HG02798 (cell line): ENCODE data around the gene TRAPPC5.
"Not testable (repeated sequence)": the region's sequence is repeated elsewhere in the genome, so short reads cannot be mapped to it uniquely, and the experiment has no call there.

ENCODE experiments used
- ATAC-seq: cut with Tn5 transposase; IDR thresholded peaks from one replicate; pipeline ENCODE4 v1.9.1; 2021; ENCODE audit warnings: mild to moderate bottlenecking; ENCODE audit not compliant: unreplicated experiment, poor library complexity

The TRAPPC5 gene

GRCh38 chr19:7680606-7681339, at the start of gene TRAPPC5:
Gene TRAPPC5 (plus strand): TSS chr19:7680833. CDS start chr19:7682254, 1,421 bp downstream.
- peak; percentile 75 for ATAC-seq

DNA sequence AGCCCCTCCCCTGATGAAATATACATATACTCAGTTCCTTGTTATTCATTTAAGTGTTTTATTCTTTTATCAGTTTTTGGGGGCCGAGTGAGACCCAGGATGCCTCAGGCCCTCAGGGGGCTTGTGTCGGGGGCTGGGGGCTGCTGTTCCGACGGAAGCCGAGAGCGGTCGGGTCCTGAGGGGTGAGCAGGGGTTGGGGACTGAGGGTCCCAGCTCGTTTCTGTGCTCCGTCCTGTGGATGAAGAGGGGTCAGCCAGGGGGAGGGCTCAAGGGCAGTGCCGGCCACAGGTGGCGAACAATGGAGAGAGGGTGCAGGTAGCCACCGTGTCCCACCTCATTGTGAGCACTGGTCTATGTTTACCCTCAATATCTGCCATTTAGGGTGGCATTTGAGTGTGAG, 49.1 kb upstream of the TRAPPC5 start:
- no peak for ATAC-seq

GRCh38 chr19:7632340-7633203, 48.1 kb upstream of the TRAPPC5 start:
- no peak for ATAC-seq

DNA sequence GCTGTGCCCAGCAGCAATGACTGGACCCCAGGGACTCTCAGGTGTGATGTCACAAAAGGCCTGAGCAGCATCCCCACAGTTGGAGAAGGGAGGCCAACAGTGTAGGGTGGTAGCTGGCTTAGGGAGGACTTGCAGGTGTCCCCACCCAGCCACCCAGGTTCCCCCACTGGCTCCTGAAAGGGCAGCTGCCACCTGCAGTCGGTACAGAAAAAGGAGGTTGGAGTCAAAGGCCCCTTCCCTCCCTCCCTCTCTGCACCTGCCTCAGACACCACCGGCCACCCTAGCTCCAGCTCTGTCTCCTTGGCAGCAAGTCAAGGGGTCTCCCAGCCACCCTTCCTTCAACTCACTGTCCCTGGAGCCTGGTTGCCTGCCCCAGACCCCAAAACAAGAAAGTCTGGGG, 46.9 kb upstream of the TRAPPC5 start, which contains the start of gene PCP2:
TSS of gene PCP2 (minus strand) at position 22 of the 400 bp plus-strand sequence. CDS start 262 bp downstream, outside the sequence.
- no peak for ATAC-seq

GRCh38 chr19:7635670-7636069, 45.0 kb upstream of the TRAPPC5 start:
- no peak for ATAC-seq

DNA sequence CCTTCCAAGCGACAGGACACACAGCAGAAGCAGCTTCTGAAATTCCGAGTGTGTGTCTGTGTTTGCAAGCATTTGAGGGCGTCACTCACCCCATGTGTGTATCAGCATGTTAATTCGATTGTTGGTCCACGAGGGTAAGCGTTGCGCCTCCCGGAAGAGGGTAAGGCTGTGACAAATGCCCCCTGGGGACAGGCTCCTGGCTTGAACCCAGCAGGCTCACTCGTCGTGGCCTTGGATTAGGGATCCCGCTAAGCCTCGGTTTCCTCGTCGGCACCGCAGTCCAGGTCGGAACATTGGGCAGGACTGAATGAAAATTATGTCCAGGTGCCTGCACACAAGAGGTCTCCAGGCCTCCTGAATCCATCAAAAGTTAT, 44.3 kb upstream of the TRAPPC5 start:
- no peak for ATAC-seq

DNA sequence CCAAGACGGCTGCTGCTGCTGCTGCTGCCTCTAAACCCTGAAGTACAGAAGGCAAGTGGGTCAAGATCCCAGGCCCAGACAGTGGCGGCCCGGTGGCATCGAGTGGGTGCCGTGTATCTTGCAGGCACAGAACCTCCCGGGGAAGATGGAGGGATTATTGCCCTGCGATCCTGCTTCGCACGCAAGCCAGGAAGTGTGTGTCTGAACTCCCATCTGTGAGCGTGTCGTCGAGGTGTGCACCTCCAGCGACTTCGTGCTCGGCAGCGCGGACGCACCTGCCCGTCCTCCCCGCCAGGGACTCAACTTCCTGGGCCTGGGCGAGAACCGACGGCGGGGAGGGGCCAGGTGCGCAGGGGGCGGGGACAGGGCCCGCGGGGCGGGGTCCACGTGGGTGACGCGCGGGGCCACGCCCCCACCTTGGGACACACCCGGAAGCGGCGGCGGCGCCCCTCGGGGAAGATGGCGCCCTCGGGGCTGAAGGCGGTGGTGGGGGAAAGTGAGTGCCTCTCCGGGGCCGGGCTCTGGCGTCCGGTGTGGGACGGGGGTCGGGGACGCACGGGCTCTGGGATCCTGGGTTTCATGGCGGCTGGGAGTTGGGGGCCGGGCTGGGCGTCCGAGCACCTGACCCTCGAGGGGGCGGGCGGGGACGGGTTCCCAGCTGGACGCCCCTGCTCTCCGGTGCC, 43.8 kb upstream of the TRAPPC5 start, which contains the start of gene STXBP2:
TSS of gene STXBP2 (plus strand) at position 420 of the 683 bp plus-strand sequence. CDS start at position 460, 40 bp downstream.
- peak; percentile 79 for ATAC-seq

DNA sequence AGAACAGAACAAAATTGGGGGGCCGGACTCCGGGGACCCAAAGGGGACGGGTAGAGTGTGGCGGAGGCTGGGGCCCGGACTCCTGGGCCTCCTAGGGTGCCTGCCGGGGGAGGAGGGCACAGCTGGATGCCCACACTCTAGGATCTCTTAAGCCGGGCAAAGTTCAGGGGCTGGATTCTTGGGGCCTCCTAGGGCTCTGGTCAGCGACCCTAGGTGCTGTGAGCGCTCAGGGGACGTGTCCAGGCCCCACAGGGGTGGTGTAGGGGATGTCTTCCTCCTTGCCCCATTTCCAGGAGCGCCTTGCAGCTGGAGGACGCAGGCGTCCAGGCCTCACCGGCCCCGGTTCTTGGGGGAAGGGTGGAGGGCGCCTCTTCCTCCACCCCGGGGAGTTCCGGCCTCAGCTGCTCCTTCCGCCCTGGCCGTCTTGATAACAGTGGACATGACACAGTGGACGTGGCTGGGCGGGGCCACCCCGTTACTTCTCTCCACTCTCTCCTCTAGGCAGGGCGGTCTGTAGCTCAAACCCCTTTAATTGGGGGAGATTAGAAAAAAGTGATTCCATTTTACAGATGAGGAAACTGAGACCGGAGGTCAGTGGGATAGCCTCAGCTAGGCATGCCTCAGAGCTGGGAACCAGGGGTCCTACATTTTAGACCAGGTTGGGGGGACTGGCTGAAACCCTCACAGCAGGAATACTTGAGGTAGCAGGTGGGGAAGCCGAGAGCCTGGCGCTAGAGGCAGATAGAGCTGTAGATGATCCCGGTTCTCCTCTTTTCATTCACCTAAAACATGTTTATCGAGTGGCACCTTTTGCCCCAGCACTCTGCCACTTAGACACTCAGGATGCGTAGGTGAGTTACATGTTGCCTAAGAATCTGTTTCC, 43.0 kb upstream of the TRAPPC5 start:
- peak; percentile 12 for ATAC-seq

DNA sequence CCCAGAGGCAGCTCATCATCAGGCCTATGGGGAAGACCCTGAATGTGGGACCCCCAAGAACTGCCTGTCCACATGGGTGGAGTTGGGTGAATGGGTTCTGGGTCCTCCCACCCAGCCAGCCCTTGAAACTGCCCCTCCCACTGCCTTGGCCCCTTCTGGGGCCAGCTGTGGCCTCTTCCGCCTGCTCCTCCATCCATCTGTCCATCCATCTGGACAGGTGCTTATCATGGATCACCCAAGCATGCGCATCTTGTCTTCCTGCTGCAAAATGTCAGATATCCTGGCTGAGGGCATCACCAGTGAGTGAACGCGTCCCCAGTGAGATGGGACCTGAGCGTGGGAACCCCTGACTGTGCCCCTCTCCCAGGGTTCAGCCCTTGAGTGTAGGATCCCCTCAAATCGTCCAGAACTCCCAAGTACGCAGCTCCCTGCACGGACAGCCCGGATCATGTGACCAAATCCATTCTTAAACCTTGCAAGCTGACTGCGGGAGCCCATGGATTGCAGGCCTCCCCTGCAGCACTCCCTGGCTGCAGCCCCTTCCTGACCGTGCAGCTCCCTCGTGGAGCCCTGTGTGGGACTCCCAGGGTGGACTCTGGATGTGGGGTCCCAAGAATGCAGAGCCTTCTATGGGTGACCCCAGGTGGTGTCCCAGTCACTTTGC, 41.7 kb upstream of the TRAPPC5 start:
- no peak for ATAC-seq

DNA sequence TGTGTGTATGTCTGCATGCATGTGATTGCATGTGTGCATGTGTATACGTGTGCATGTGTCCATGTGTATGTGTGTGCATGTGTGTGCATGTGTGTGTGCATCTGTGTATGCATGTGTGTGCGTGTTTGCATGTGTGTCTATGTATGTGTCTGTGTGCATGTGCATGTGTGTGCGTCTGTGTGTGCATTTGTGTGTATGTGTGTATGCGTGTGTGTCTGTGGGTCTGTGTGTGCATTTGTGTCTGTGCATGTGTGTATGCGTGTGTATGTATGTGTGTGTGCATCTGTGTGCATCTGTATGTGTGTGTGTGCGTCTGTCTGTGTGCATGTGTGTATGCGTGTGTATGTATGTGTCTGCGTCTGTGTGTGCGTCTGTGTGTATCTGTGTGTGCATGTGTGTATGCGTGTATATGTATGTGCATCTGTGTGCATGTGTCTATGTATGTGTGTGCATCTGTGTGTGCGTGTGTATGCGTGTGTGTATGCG, 40.7 kb upstream of the TRAPPC5 start:
- ATAC-seq, result no peak

GRCh38 chr19:7640803-7641202, 39.8 kb upstream of the TRAPPC5 start:
- ATAC-seq, result no peak

GRCh38 chr19:7641290-7642276, 39.0 kb upstream of the TRAPPC5 start:
- ATAC-seq, result no peak

DNA sequence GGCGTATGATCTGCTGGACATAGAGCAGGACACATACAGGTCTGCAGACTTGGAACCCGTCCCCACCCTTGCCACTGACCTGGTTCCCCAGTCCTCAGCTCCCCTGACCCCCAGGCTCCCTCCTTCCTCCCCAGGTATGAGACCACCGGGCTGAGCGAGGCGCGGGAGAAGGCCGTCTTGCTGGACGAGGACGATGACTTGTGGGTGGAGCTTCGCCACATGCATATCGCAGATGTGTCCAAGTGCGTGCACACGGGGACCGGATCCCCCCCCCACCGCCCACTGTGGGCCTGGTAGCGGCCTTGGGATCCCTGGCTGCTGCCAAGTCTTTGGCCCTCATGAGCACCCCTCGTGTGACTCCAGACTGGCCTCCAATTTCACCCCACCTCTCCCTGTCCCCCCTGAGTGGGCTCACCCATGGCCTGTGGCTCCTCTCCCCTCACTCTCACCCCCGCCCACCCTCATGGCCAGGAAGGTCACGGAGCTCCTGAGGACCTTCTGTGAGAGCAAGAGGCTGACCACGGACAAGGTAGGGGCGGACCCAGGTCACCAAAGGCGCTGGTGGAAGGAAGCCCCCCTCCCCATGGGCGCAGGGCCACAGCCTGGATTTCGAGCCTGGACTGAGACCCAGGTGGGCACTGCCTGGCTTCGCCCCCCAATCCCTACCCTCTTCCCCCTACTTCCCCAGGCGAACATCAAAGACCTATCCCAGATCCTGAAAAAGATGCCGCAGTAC, 38.2 kb upstream of the TRAPPC5 start:
- ATAC-seq, result no peak

- no peak for ATAC-seq
Observed at GRCh38 chr19:7643031-7643415, 37.6 kb upstream of the TRAPPC5 start.

DNA sequence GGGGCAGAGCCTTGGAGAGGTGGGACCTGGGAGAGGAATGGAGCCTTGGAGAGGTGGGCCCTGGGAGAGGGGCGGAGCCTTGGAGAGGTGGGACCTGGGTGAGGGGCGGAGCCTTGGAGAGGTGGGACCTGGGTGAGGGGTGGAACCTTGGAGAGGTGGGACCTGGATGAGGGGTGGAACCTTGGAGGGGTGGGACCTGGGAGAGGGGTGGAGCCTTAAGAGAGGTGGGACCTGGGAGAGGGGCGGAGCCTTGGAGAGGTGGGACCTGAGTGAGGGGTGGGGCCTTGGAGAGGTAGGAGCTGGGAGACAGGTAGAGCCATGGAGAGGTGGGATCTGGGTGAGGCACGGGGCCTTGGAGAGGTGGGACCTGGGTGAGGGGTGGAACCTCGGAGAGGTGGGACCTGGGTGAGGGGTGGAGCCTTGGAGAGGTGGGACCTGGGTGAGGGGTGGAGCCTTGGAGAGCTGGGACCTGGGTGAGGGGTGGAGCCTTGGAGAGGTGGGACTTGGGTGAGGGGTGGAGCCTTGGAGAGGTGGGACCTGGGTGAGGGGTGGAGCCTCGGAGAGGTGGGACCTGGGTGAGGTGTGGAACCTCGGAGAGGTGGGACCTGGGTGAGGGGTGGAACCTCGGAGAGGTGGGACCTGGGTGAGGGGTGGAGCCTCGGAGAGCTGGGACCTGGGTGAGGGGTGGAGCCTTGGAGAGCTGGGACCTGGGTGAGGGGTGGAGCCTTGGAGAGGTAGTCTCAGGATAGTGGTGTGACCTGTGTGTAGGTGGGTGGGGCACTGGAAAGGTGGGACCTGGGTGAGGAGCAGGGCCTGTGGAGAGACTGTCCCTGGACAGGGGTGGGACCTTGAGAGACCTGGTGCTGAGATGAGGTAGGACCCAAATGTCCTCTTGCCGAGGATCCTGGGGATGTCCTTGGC, 36.7 kb upstream of the TRAPPC5 start:
- not testable (repeated sequence) for ATAC-seq

- no peak for ATAC-seq
Observed at GRCh38 chr19:7644550-7644877, 36.1 kb upstream of the TRAPPC5 start.
